ENCODE data around the gene SIGMAR1. TPM values are rescaled to one million over a fixed set of nuclear protein-coding genes. Genes with fewer than 3 reads are reported as not detected.

The SIGMAR1 gene
- total RNA-seq, 1 donor from 2014 or later: 44.4 TPM

DNA sequence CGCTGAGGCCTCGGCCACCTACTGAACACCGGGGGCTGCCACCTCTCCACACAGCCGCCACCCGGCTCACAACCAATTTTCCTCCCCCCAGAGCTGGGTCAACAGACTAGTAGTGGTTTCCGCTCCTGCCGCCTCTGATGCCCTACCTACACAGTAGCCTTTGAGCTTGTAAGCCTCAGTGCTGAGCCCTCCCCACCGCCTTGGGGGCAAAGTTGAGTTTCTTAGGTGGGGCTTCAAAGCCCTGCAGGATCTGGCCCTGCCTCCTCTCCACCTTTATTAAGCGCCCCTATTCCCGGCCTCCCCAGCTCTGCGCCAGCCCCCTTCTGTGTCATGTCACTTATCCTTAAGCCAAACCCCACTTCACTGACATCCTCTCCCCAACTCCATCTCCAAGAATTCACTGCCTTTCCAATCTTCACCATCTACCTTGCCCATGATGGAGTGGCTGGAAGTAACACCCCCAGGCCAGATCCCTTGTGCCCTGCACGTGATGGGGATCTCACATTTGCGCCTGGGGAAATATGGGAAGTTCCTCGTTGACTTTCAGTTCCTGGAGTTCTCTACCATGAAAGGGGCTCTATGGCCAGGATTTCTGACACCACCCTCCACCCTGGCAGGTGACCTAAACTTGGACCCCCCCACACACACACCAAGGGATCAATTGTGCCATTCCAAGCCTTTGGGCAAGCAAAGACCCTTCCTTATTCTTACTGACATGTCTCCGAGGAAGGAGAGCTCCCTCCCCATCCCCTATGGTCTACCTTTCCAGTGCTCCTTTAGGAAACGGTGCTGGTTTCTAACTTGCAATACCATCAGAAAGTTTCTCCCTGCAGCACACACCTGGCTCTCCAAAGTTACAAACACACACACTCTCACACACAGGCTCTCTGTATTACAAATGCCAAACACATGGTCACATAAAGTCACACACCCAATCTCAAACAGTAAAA, 45.4 kb downstream of the SIGMAR1 start:
- H3K4me3 Mint-ChIP-seq (ENCODE audit: unreplicated experiment): peak overlapping the region; percentile 39

DNA sequence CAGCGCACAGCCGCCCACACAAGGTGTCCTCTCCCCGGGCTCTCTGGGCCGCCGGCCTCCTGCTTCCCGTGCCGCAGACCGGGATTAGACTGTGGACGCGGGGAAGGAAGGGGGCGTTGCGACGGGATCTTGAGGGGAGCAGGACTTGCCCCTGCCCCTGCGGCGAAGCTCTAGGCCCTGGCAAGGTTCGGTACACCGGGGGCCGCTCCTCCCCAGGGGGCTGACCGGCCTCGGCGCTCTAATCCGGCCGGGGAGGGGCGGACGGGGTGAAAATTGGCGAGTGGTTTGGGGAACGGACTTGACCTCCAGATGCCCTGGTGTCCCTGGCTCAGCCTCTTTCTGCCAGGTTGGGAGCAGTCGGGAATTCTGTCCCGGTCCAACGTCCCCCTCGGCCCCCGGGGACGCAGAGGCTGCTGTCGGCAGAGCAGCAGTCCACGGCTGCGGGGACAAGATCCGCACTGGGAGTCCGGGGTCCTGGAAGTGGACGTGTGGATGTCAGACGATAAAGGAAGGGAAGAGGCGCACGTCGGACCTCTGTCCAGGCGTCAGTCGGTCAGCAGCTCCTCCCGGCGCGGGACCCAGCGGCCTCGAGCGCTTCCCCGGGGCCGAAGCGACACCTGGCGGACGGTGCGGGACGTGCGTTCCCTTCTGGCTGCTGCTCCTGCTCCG, 46.2 kb downstream of the SIGMAR1 start:
- Mint-ChIP-seq H3K36me3 (ENCODE audit: unreplicated experiment) (peaks cover 9% of the 10 kb centered on the region), H3K27me3 (ENCODE audit: unreplicated experiment) (peaks cover 32% of the 10 kb centered on the region), H3K4me1 (ENCODE audit: low read depth, unreplicated experiment) (peaks cover 27% of the 10 kb centered on the region), H3K9me3 (ENCODE audit: unreplicated experiment) (peaks cover 20% of the 10 kb centered on the region), H3K4me3 (ENCODE audit: unreplicated experiment) (peak overlapping the region; percentile 64), H3K27ac (ENCODE audit: unreplicated experiment) (no peak overlapping the region)
- TF ChIP-seq CTCF (IDR thresholded peaks at IDR 0.05; ENCODE audit: partially characterized antibody, unreplicated experiment): peak; percentile 92
- peak; percentile 95 for DNase-seq

More for the DNA sequence above, 45.4 kb downstream of the SIGMAR1 start:
- DNase-seq: no peak
- Mint-ChIP-seq H3K4me1 (ENCODE audit: low read depth, unreplicated experiment) (peaks cover 22% of the 10 kb centered on the region), H3K27ac (ENCODE audit: unreplicated experiment) (peak overlapping the region; percentile 63), H3K9me3 (ENCODE audit: unreplicated experiment) (peaks cover 20% of the 10 kb centered on the region), H3K27me3 (ENCODE audit: unreplicated experiment) (peaks cover 32% of the 10 kb centered on the region), H3K36me3 (ENCODE audit: unreplicated experiment) (peaks cover 9% of the 10 kb centered on the region)
- peak; percentile 61 for TF ChIP-seq CTCF (IDR thresholded peaks at IDR 0.05; ENCODE audit: partially characterized antibody, unreplicated experiment)

GRCh38 chr9:34590381-34591247, 47.0 kb downstream of the SIGMAR1 start:
- no peak overlapping the region for H3K27ac Mint-ChIP-seq (ENCODE audit: unreplicated experiment)

More at GRCh38 chr9:34590381-34591247, 47.0 kb downstream of the SIGMAR1 start:
- peak overlapping the region; percentile 82 for H3K4me3 Mint-ChIP-seq (ENCODE audit: unreplicated experiment)
- no peak for DNase-seq
- no peak for TF ChIP-seq CTCF (IDR thresholded peaks at IDR 0.05; ENCODE audit: partially characterized antibody, unreplicated experiment)
- H3K36me3 Mint-ChIP-seq (ENCODE audit: unreplicated experiment): peaks cover 9% of the 10 kb centered on the region
- peaks cover 33% of the 10 kb centered on the region for H3K27me3 Mint-ChIP-seq (ENCODE audit: unreplicated experiment)
- peaks cover 35% of the 10 kb centered on the region for H3K4me1 Mint-ChIP-seq (ENCODE audit: low read depth, unreplicated experiment)
- H3K9me3 Mint-ChIP-seq (ENCODE audit: unreplicated experiment): peaks cover 22% of the 10 kb centered on the region

Data from glutamatergic neuron (in vitro differentiated cells).